Activated CD4-positive, alpha-beta T cell treated with anti-CD3 and anti-CD28 coated beads, Interleukin-2, amount 10 ng/mL, durations not matched to agents 24 days and 14 days (primary cell): ENCODE data around the gene UNC5B. TPM values are rescaled to one million over a fixed set of nuclear protein-coding genes. Genes with fewer than 3 reads are reported as not detected.
A peak's percentile ranks its signal among the peaks of the same experiment; 100 is the strongest.

Experiments
- DNase-seq: peaks from one replicate; pipeline ENCODE4 v3.0.0; 2022
- H3K27ac Mint-ChIP-seq: one replicate; pipeline ENCODE4 v1.8.0; 2022; ENCODE audit warnings: mild to moderate bottlenecking, mixed read lengths
- H3K27me3 Mint-ChIP-seq: one replicate; pipeline ENCODE4 v1.8.0; 2022; ENCODE audit warnings: mixed read lengths
- H3K36me3 Mint-ChIP-seq: one replicate; pipeline ENCODE4 v1.8.0; 2022; ENCODE audit warnings: low read depth, mild to moderate bottlenecking, mixed read lengths
- H3K4me1 Mint-ChIP-seq: one replicate; pipeline ENCODE4 v1.8.0; 2021; ENCODE audit warnings: mixed read lengths
- H3K4me3 Mint-ChIP-seq: one replicate; pipeline ENCODE4 v1.8.0; 2022; ENCODE audit warnings: mild to moderate bottlenecking, moderate library complexity, mixed read lengths
- H3K9me3 Mint-ChIP-seq: one replicate; pipeline ENCODE4 v1.8.0; 2021; ENCODE audit warnings: mixed read lengths
- intact Hi-C: fragments of 100-400 bp; cut with micrococcal nuclease; formaldehyde crosslinking; loops from one replicate; pipeline ENCODE4 v1.15.1; 2023
- total RNA-seq: library from RNA; stranded (reverse); gene quantifications from 2 replicates; pipeline ENCODE4 v1.2.3, GENCODE V29; 2022

The UNC5B gene
- total RNA-seq, 1 donor from 2014 or later, result 0.14 TPM

DNA sequence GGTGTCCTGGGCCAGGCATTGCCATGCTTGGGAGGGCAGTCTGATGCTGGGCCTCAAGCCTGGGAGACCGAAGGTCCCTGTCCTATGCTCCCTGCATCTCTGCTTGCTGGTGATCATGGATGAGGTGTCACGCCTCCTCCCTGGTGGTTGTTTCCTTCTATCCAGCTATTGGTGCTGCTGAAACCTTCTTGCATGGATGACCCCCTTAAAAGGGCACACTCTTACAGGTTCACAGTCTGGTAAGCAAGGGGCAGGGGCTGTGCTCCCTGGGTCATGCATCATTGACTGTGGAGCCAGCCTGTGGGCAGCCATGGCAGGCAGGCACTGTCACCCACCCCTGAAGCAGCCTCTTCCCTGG is 69.9 kb downstream of the UNC5B start:
- Mint-ChIP-seq H3K36me3 (no peaks in the 10 kb centered on the region), H3K9me3 (no peaks in the 10 kb centered on the region), H3K4me1 (no peaks in the 10 kb centered on the region), H3K27me3 (no peaks in the 10 kb centered on the region), H3K27ac (no peak overlapping the region), H3K4me3 (no peak overlapping the region)
- no peak for DNase-seq
- intact Hi-C loops, result no loop called here

DNA sequence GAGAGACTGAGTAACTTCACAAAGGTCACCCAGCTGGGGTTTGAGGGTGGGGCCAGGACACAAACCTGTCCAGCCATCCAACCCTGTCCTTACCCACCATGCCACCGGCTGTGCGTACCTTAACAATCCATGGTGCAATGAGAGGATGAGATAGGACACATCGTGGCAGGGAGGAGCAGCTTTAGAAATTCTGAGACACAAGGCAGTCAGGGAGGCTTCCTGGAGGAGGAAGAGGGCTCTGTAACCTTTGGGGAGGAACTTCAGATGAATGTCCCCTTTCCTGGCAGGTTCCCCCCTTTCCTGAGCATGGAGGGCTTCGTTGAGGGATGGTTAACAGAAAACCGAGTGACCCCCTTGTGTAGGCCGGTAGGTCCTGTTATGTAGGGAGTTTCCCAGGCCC is 71.0 kb downstream of the UNC5B start:
- H3K4me3 Mint-ChIP-seq, result no peak overlapping the region
- no peaks in the 10 kb centered on the region for H3K27me3 Mint-ChIP-seq
- intact Hi-C loops, result no loop called here
- DNase-seq, result no peak
- no peaks in the 10 kb centered on the region for H3K9me3 Mint-ChIP-seq
- H3K4me1 Mint-ChIP-seq, result no peaks in the 10 kb centered on the region
- no peak overlapping the region for H3K27ac Mint-ChIP-seq
- H3K36me3 Mint-ChIP-seq, result no peaks in the 10 kb centered on the region

DNA sequence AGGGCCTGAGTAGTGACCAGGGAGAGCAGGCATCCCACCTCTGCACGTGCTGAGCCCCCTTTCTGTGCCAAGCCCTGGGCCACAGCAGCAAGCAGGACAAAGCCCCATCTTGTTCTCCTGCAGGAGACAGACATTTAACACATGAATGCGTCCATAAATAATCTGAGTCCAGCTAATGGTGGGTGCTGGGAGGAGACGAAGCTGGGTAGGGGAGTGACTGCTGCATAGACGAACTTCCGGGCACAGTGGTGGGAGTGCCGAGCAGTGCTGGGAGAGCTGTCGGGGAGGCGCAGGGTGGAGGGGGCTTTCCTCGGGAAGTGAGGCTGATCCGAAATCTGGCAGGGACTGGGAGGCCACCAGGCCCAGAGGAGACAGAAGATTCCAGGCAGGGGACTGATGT is 71.5 kb downstream of the UNC5B start:
- H3K27me3 Mint-ChIP-seq, result no peaks in the 10 kb centered on the region
- H3K4me3 Mint-ChIP-seq, result no peak overlapping the region
- H3K27ac Mint-ChIP-seq, result no peak overlapping the region
- no peak for DNase-seq
- H3K36me3 Mint-ChIP-seq, result no peaks in the 10 kb centered on the region
- intact Hi-C loops, result no loop called here
- H3K9me3 Mint-ChIP-seq, result no peaks in the 10 kb centered on the region
- no peaks in the 10 kb centered on the region for H3K4me1 Mint-ChIP-seq

DNA sequence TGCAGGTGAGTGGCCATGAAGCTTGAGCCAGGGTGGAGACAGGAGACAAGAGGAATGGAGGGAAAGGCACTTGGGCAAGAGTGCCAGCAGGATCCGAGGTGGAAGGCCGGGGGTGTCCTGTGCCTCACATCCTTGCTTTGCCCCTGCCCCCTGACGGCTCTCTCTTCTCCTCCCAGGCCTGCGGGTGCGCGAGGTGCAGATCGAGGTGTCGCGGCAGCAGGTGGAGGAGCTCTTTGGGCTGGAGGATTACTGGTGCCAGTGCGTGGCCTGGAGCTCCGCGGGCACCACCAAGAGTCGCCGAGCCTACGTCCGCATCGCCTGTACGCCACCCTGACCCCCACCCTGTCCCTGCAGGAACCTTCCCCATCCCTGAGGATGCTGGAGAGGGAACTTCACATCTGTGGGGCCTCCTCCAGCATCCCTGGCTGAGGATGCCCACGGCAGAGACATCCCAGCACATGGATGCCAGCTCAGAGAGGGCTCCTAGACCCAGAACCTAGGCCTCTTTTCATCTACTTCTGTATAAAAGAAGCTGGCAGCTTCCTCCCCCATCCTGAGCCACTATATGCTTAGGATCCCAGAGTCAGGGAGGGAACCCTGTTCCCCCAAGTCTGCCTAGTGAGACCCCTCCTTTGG is 72.3 kb downstream of the UNC5B start:
- Mint-ChIP-seq H3K4me1 (no peaks in the 10 kb centered on the region), H3K27ac (no peak overlapping the region), H3K4me3 (no peak overlapping the region), H3K9me3 (no peaks in the 10 kb centered on the region), H3K36me3 (no peaks in the 10 kb centered on the region), H3K27me3 (no peaks in the 10 kb centered on the region)
- intact Hi-C loops, result loop anchor here (5.0 kb wide), 1 partner anchor 357 kb away; no protein-coding TSS in a partner anchor
- no peak for DNase-seq

DNA sequence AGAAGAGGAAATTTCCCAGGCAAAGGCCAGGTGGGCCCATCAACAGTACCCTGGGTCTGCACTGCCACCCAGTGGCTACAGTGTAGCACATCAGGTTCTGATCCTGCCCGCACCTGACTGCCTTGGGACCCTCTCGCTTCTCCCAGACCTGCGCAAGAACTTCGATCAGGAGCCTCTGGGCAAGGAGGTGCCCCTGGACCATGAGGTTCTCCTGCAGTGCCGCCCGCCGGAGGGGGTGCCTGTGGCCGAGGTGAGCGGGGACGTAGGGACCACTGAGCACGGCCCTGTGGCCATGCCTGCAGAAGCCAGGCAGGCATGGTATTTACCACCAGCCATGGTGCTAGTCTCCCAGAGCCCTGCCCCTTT is 72.8 kb downstream of the UNC5B start:
- Mint-ChIP-seq H3K36me3 (no peaks in the 10 kb centered on the region), H3K27me3 (no peaks in the 10 kb centered on the region), H3K27ac (no peak overlapping the region), H3K4me1 (no peaks in the 10 kb centered on the region), H3K4me3 (no peak overlapping the region), H3K9me3 (no peaks in the 10 kb centered on the region)
- DNase-seq, result peak; percentile 70
- intact Hi-C loops, result loop anchor here (5.0 kb wide), 1 partner anchor 358 kb away; no protein-coding TSS in a partner anchor

DNA sequence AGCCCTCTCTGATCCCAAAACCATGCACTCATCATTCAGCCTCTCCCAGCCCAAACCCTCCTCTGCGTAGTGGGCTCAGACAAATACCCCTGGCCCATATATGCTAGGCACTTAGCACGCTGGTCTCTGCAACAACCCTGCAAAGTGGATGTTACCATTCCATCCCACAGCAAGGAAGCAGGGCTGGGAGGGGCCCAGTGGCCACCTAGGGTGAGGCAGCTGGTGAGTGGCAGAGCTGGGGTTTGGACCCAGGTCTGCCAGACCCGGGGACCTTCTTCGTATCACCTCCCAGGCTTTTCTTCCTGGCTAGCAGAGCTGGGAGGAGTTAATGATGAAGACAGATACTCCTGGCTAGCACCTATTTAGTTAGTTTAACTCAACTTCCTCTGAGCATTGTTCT is 73.6 kb downstream of the UNC5B start:
- no peak overlapping the region for H3K4me3 Mint-ChIP-seq
- intact Hi-C loops, result loop anchor here (5.0 kb wide), 1 partner anchor 359 kb away; no protein-coding TSS in a partner anchor

DNA sequence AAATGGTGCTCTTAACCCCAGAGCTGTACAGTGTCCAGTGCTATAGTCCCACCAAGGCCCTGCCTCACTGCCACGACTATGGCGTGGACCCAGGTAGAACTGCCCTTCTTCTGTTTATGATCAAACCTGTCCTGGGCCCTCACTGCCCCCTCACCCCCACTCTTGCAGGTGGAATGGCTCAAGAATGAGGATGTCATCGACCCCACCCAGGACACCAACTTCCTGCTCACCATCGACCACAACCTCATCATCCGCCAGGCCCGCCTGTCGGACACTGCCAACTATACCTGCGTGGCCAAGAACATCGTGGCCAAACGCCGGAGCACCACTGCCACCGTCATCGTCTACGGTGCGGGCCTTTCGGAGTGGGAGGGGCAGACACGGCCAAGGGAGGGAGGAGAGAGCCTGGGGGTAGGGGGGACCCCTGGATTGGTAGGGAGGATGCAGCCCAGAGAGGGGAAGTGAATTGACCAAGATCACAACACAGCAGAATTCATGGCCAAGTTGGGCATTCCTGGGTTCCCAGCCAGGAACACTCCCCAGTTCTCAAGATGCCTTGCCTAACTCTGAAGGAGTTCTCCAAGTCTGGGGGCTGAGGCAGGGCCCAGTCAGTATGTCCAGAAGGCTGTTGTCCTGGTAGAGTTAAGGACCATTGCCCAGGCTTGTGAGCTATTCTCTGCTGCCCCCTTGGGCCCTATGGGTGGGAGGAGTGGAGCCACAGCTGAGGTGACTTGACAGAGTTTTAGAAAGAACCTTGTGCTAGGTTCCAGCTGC is 74.3 kb downstream of the UNC5B start:
- Mint-ChIP-seq H3K36me3 (no peaks in the 10 kb centered on the region), H3K4me3 (no peak overlapping the region), H3K9me3 (no peaks in the 10 kb centered on the region), H3K4me1 (no peaks in the 10 kb centered on the region), H3K27ac (no peak overlapping the region), H3K27me3 (no peaks in the 10 kb centered on the region)
- intact Hi-C loops, result loop anchor here (5.0 kb wide), 1 partner anchor 359 kb away; no protein-coding TSS in a partner anchor
- no peak for DNase-seq

More for the DNA sequence above, 73.6 kb downstream of the UNC5B start:
- no peaks in the 10 kb centered on the region for H3K4me1 Mint-ChIP-seq
- DNase-seq, result no peak
- H3K36me3 Mint-ChIP-seq, result no peaks in the 10 kb centered on the region
- no peaks in the 10 kb centered on the region for H3K27me3 Mint-ChIP-seq
- H3K27ac Mint-ChIP-seq, result no peak overlapping the region
- H3K9me3 Mint-ChIP-seq, result no peaks in the 10 kb centered on the region

DNA sequence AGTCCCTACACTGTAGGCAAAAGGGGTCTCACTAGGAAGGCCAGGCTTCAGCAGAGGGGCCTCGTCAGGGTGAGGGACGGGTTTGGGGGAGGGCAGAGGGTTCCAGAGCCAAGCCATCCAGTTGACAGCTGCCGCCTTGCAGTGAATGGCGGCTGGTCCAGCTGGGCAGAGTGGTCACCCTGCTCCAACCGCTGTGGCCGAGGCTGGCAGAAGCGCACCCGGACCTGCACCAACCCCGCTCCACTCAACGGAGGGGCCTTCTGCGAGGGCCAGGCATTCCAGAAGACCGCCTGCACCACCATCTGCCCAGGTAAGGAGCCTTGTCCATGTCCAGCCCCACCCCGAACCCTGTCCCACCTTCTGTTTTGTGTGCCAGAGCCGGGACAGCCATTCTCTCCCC is 75.1 kb downstream of the UNC5B start:
- H3K9me3 Mint-ChIP-seq, result no peaks in the 10 kb centered on the region
- DNase-seq, result no peak
- H3K36me3 Mint-ChIP-seq, result no peaks in the 10 kb centered on the region
- intact Hi-C loops, result loop anchor here (5.0 kb wide), 1 partner anchor 360 kb away; no protein-coding TSS in a partner anchor
- H3K4me1 Mint-ChIP-seq, result no peaks in the 10 kb centered on the region
- no peak overlapping the region for H3K27ac Mint-ChIP-seq
- no peaks in the 10 kb centered on the region for H3K27me3 Mint-ChIP-seq
- no peak overlapping the region for H3K4me3 Mint-ChIP-seq

DNA sequence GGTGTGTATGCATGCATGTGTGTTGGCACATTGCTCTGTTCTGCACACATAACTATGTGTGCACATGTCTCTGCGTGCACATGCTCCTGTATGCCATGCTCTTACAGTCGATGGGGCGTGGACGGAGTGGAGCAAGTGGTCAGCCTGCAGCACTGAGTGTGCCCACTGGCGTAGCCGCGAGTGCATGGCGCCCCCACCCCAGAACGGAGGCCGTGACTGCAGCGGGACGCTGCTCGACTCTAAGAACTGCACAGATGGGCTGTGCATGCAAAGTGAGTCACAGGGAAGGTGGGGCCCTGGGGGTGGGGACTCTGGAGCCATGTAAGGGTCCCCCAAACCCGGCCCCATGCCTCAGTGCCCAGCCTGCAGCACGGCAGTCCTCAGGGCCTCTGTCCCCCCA is 76.1 kb downstream of the UNC5B start:
- Mint-ChIP-seq H3K9me3 (no peaks in the 10 kb centered on the region), H3K27me3 (no peaks in the 10 kb centered on the region), H3K4me1 (no peaks in the 10 kb centered on the region), H3K4me3 (no peak overlapping the region), H3K36me3 (no peaks in the 10 kb centered on the region), H3K27ac (no peak overlapping the region)
- intact Hi-C loops, result loop anchor here (5.0 kb wide), 1 partner anchor 361 kb away; no protein-coding TSS in a partner anchor
- no peak for DNase-seq

DNA sequence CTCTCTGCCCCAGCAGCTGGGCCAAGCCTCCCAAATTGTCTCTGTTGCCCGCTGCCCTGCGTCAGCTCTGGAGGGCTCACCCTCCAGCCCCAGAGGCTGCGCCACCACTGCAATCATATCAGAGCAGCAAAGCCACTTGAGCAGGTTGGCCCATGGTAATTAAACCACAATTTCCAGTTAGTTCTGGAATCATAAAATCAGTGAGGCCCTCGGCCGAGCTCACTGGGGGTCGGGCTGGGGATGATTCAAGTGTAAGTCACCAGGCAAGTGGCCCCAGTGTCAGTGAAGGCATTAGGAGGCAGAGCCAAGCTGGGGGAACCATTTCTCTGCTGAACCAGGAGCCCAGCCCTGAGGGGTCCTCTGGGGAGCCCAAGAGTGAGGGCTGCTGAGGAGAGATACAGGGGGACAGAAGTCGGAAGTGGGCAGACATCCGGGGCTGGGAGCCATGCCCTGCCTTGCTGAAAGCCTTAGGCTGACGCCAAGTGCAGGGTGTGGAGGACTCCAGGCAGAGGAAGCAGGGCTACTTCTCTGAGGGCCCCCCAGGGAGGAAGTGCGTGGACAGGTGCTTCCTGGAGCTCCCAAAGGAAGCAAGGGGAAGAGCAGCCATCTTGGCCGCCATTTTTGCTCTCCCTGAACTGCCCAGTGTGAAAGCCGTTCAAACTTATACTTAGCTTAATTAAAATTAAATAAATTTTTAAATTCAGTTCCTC is 77.2 kb downstream of the UNC5B start:
- Mint-ChIP-seq H3K4me1 (no peaks in the 10 kb centered on the region), H3K36me3 (no peaks in the 10 kb centered on the region), H3K4me3 (no peak overlapping the region), H3K9me3 (no peaks in the 10 kb centered on the region), H3K27ac (no peak overlapping the region), H3K27me3 (no peaks in the 10 kb centered on the region)
- intact Hi-C loops, result loop anchor here (5.0 kb wide), 1 partner anchor 362 kb away; no protein-coding TSS in a partner anchor
- DNase-seq, result no peak

DNA sequence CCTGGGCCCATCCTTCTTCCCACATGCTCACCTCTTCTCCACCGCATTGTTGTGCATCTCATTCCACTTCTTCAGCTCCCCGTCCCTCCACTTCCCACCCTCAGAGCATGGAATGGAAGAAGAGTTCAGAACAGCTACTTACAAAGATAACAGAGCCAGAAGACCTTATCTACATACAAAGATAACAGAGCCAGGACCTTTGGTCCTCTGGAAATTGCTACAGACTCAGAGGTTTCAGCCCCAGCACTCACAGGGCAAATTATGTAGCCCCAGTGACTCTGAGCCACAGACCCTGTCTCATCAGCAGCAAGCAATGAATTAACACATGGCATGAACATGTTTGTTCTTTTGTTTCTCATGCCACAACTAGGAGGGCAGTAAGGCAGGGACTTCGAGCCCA is 78.0 kb downstream of the UNC5B start:
- Mint-ChIP-seq H3K27me3 (no peaks in the 10 kb centered on the region), H3K27ac (no peak overlapping the region), H3K9me3 (no peaks in the 10 kb centered on the region), H3K4me3 (no peak overlapping the region), H3K36me3 (no peaks in the 10 kb centered on the region), H3K4me1 (no peaks in the 10 kb centered on the region)
- intact Hi-C loops, result no loop called here
- no peak for DNase-seq

DNA sequence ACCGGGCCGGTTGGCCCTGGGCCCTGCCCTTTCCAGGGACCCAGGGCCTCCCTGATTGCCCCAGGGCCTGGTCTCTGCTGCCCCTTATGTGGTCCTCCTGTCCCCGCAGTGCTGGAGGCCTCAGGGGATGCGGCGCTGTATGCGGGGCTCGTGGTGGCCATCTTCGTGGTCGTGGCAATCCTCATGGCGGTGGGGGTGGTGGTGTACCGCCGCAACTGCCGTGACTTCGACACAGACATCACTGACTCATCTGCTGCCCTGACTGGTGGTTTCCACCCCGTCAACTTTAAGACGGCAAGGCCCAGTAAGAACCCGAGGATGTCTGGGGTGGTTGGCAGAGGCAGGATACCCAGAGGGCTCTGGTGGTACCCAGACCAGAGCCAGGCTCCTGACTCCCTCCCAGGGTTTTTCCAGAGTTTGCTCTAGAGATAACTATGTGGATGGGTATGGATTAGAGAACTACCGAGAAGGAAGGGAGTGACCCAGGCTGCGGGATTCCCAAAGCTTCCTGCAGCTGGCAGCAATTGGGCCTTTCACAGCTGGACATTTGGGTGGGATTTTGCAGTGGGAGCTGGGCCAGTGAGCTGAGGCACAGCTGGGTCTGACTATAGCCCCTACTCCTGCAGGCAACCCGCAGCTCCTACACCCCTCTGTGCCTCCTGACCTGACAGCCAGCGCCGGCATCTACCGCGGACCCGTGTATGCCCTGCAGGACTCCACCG is 78.6 kb downstream of the UNC5B start:
- H3K36me3 Mint-ChIP-seq, result no peaks in the 10 kb centered on the region
- intact Hi-C loops, result no loop called here
- H3K27me3 Mint-ChIP-seq, result no peaks in the 10 kb centered on the region
- no peaks in the 10 kb centered on the region for H3K9me3 Mint-ChIP-seq
- H3K4me1 Mint-ChIP-seq, result no peaks in the 10 kb centered on the region
- H3K27ac Mint-ChIP-seq, result no peak overlapping the region
- no peak overlapping the region for H3K4me3 Mint-ChIP-seq
- no peak for DNase-seq

DNA sequence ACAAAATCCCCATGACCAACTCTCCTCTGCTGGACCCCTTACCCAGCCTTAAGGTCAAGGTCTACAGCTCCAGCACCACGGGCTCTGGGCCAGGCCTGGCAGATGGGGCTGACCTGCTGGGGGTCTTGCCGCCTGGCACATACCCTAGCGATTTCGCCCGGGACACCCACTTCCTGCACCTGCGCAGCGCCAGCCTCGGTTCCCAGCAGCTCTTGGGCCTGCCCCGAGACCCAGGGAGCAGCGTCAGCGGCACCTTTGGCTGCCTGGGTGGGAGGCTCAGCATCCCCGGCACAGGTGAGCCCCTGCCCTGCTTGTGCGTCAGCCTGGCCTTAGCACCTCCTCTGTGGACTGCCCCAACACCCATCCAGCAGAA is 79.1 kb downstream of the UNC5B start:
- Mint-ChIP-seq H3K36me3 (no peaks in the 10 kb centered on the region), H3K4me3 (no peak overlapping the region), H3K27me3 (no peaks in the 10 kb centered on the region), H3K9me3 (no peaks in the 10 kb centered on the region), H3K4me1 (no peaks in the 10 kb centered on the region), H3K27ac (no peak overlapping the region)
- DNase-seq, result no peak
- intact Hi-C loops, result no loop called here
